HFFc6 (cell line): ENCODE data around the gene IQGAP2. TPM values are rescaled to one million over a fixed set of nuclear protein-coding genes. Genes with fewer than 3 reads are reported as not detected.
"Not testable (repeated sequence)": the region's sequence is repeated elsewhere in the genome, so short reads cannot be mapped to it uniquely, and the experiment has no call there.

Source experiments
- DNase-seq: peaks from one replicate; pipeline ENCODE4 v3.0.0-alpha.2; 2018
- H3K27ac Mint-ChIP-seq: 2 replicates; pipeline ENCODE4 v1.8.0; 2020; ENCODE audit warnings: mild to moderate bottlenecking, mixed read lengths
- H3K27me3 Mint-ChIP-seq: 2 replicates; pipeline ENCODE4 v1.8.0; 2021; ENCODE audit warnings: mild to moderate bottlenecking, moderate library complexity, mixed read lengths; ENCODE audit not compliant: insufficient read depth
- H3K36me3 Mint-ChIP-seq: 2 replicates; pipeline ENCODE4 v1.8.0; 2021; ENCODE audit warnings: low read depth, mixed read lengths
- H3K4me1 Mint-ChIP-seq: 2 replicates; pipeline ENCODE4 v1.8.0; 2020; ENCODE audit warnings: low read depth, mixed read lengths
- H3K4me3 Mint-ChIP-seq: 2 replicates; pipeline ENCODE4 v1.8.0; 2020; ENCODE audit warnings: mild to moderate bottlenecking, moderate library complexity, mixed read lengths
- H3K9me3 Mint-ChIP-seq: 2 replicates; pipeline ENCODE4 v1.8.0; 2020; ENCODE audit warnings: mild to moderate bottlenecking, mixed read lengths
- total RNA-seq, 6 experiments: library from RNA; stranded (reverse); fragmentation: NEBNext Ultra II Directional; extraction: Animal tissue kit (Norgen Biotek cat#: 25700); gene quantifications; 2 replicates in 1 of 6; 3 replicates in 5 of 6; pipeline ENCODE4 v1.2.3, GENCODE V29; 2021
- TF ChIP-seq, protein P1 (sequence below): fragments of 200-600 bp; sonication (generic); IDR thresholded peaks from 2 replicates; pipeline ENCODE4 v1.5.0; 2021; ENCODE audit warnings: antibody characterized with exemption, mild to moderate bottlenecking

IQGAP2 gene
- total RNA-seq, 6 experiments from 2014 or later = 0.09 to 0.47 (median 0.21) TPM; not detected in 1

DNA sequence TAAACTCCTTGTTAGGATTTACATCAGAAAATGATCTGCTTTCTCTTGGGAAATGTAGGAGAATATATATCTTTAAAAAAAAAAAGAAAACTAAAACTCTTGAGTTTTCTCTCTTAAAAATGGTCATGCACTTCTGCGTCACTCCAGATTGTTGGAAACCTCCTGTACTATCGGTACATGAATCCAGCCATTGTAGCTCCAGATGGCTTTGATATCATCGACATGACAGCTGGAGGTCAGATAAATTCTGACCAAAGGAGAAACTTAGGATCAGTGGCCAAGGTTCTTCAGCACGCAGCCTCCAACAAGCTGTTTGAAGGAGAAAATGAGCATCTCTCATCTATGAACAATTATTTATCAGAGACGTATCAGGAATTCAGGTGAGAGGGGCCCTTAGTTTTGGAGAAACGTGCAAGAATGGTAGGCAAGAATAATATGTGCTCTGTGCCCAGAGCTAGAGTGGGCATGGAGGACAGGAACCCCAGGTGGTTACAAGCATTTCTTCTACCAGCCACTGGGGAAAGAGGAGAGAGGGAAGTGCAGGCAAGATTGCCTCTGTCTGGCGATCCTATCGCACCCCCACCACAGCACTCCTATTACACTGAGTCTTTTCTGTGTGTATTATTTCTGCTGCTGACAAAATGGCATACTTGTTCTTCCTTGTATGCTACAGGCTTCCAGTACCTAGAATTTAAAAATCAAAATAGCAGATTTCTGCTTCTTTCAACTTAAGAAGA, 271.4 kb downstream of the IQGAP2 start:
- H3K9me3 Mint-ChIP-seq = no peaks in the 10 kb centered on the region
- TF ChIP-seq, protein P1, sequence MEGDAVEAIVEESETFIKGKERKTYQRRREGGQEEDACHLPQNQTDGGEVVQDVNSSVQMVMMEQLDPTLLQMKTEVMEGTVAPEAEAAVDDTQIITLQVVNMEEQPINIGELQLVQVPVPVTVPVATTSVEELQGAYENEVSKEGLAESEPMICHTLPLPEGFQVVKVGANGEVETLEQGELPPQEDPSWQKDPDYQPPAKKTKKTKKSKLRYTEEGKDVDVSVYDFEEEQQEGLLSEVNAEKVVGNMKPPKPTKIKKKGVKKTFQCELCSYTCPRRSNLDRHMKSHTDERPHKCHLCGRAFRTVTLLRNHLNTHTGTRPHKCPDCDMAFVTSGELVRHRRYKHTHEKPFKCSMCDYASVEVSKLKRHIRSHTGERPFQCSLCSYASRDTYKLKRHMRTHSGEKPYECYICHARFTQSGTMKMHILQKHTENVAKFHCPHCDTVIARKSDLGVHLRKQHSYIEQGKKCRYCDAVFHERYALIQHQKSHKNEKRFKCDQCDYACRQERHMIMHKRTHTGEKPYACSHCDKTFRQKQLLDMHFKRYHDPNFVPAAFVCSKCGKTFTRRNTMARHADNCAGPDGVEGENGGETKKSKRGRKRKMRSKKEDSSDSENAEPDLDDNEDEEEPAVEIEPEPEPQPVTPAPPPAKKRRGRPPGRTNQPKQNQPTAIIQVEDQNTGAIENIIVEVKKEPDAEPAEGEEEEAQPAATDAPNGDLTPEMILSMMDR = no peak

DNA sequence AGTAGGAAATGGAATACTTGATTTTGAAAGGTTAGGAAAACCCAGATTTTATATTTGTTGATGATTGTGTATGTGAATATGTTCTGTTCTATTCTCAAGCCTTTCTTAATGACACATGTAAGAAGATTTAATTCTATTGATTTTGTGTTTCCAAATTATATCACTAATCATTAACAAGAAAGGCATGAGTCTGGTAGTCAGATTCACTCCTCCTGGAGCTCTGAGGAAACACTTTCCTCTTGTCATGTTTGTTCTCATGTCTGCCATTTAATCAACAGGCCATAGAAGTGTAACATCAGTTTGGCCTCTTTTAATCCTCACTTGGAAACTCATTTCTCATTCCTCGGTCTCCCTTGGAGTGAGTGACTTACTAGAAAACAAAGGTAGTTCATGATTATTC, 272.3 kb downstream of the IQGAP2 start:
- no peak for DNase-seq
- no peaks in the 10 kb centered on the region; the same call in 1 of the 2 replicates for H3K27me3 Mint-ChIP-seq
- TF ChIP-seq, protein P1 = no peak

More for the DNA sequence above, 271.4 kb downstream of the IQGAP2 start:
- Mint-ChIP-seq H3K4me3 (no peak overlapping the region), H3K36me3 (no peaks in the 10 kb centered on the region), H3K27ac (no peak overlapping the region), H3K27me3 (no peaks in the 10 kb centered on the region; the same call in 1 of the 2 replicates), H3K4me1 (peaks cover 9% of the 10 kb centered on the region)
- no peak for DNase-seq

GRCh38 chr5:76677849-76678472, 274.9 kb downstream of the IQGAP2 start:
- Mint-ChIP-seq H3K27me3 (no peaks in the 10 kb centered on the region; the same call in 1 of the 2 replicates), H3K36me3 (no peaks in the 10 kb centered on the region), H3K9me3 (no peaks in the 10 kb centered on the region), H3K4me3 (no peak overlapping the region), H3K27ac (no peak overlapping the region), H3K4me1 (peaks cover 29% of the 10 kb centered on the region)
- TF ChIP-seq, protein P1 = no peak
- DNase-seq = no peak

More for the DNA sequence above, 272.3 kb downstream of the IQGAP2 start:
- Mint-ChIP-seq H3K36me3 (no peaks in the 10 kb centered on the region), H3K4me3 (no peak overlapping the region), H3K27ac (no peak overlapping the region), H3K4me1 (peaks cover 16% of the 10 kb centered on the region), H3K9me3 (no peaks in the 10 kb centered on the region)

DNA sequence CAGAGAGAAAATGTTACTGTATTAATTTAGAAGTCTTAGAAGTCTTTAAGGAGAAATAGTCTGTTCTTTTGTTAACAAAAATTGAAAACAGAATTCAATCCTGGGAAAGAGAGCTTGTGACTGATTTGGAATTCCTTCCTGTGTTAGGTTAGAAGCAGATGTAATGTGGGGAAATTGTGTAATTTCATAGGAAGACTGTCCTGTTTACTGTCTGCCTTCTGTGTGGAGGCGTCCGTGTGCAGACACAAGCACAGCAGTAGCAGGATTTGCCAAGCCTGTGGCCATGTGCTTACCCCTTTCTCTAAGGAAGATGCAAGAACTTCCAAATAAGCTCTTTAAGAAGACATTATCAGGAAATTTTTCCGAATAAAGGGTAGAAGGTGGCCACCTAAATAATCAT, 276.1 kb downstream of the IQGAP2 start:
- TF ChIP-seq, protein P1 = no peak
- no peak overlapping the region for H3K4me3 Mint-ChIP-seq
- H3K9me3 Mint-ChIP-seq = no peaks in the 10 kb centered on the region
- no peak overlapping the region for H3K27ac Mint-ChIP-seq
- H3K36me3 Mint-ChIP-seq = no peaks in the 10 kb centered on the region
- H3K27me3 Mint-ChIP-seq = no peaks in the 10 kb centered on the region; the same call in 1 of the 2 replicates
- DNase-seq = no peak
- peaks cover 29% of the 10 kb centered on the region for H3K4me1 Mint-ChIP-seq

GRCh38 chr5:76680826-76681225, 277.7 kb downstream of the IQGAP2 start:
- not testable (repeated sequence) for H3K9me3 Mint-ChIP-seq, H3K36me3 Mint-ChIP-seq, H3K4me3 Mint-ChIP-seq, H3K27me3 Mint-ChIP-seq, DNase-seq, H3K27ac Mint-ChIP-seq
- peaks cover 44% of the 10 kb centered on the region for H3K4me1 Mint-ChIP-seq

DNA sequence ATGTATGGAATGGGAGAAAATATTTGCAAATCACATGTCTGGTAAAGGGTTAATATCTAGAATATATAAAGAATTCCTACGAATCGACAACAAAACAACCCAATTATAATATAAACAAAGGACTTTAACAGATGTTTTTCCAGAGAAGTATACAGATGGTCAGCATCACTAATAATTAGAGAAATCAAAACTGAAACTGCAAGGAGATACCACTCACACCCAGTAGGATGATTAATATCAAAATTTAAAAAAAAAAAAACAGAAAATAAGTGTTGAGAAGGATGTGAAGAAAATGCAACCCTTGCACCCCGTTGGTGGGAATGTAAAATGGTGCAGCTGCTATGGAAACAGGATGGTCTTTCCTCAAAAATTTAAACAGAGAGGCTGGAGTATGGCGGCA, 278.2 kb downstream of the IQGAP2 start:
- no peak overlapping the region for H3K27ac Mint-ChIP-seq
- H3K4me1 Mint-ChIP-seq = peaks cover 48% of the 10 kb centered on the region
- peak overlapping the region; percentile 53; the same call in 1 of the 2 replicates for H3K4me3 Mint-ChIP-seq
- H3K36me3 Mint-ChIP-seq = peaks cover 10% of the 10 kb centered on the region
- H3K27me3 Mint-ChIP-seq = peaks cover 2% of the 10 kb centered on the region; the same call in 1 of the 2 replicates
- TF ChIP-seq, protein P1 = no peak
- no peak for DNase-seq
- H3K9me3 Mint-ChIP-seq = no peaks in the 10 kb centered on the region
